ENCODE data around the gene PIPOX. TPM values are rescaled to one million over a fixed set of nuclear protein-coding genes. Genes with fewer than 3 reads are reported as not detected.
A peak's percentile ranks its signal among the peaks of the same experiment; 100 is the strongest.

PIPOX gene
- total RNA-seq, 6 experiments from 2014 or later, result 167 to 322 (median 226) TPM

DNA sequence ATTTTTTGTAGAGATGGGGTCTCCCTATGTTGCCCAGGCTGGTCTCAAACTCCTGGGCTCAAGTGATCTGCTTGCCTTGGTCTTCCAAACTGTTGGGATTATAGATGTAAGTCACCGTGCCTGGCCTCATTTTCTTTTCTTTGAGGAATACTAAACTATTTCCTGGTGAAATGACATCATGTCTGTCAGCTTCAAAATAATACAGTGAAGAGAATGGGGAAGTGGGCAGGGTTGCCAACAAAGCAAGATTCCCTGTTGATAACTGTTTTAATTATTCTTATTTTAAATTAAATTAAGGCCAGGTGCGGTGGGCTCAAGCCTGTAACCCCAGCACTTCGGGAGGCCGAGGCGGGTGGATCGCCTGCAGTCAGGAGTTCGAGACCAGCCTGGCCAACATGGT is 21.1 kb downstream of the PIPOX start:
- ATAC-seq, result no peak

DNA sequence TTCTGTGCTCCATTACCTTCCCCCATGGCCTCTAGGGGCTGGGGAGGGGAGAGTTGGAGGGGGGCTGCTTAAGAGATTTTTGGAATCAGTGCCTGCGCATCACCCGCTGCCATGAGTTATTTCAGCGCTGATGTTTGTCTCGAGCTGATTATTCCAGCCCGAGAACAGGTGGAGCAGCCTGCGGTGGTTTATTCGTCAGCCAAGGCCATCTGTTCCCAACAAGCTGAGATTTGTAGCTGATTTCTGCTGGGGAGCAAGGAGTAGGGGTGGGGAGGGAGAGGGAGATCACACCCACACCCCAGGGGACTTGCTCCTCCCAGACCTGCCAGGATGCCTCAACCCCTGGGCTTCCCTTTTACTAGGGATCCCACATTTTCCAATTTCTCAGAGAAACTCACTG is 23.1 kb downstream of the PIPOX start:
- Histone ChIP-seq H3K36me3 (no peaks in the 10 kb centered on the region), H3K27me3 (no peaks in the 10 kb centered on the region), H3K27ac (no peak overlapping the region), H3K4me1 (no peaks in the 10 kb centered on the region), H3K4me3 (no peak overlapping the region), H3K9me3 (no peaks in the 10 kb centered on the region)
- TF ChIP-seq, protein P1, sequence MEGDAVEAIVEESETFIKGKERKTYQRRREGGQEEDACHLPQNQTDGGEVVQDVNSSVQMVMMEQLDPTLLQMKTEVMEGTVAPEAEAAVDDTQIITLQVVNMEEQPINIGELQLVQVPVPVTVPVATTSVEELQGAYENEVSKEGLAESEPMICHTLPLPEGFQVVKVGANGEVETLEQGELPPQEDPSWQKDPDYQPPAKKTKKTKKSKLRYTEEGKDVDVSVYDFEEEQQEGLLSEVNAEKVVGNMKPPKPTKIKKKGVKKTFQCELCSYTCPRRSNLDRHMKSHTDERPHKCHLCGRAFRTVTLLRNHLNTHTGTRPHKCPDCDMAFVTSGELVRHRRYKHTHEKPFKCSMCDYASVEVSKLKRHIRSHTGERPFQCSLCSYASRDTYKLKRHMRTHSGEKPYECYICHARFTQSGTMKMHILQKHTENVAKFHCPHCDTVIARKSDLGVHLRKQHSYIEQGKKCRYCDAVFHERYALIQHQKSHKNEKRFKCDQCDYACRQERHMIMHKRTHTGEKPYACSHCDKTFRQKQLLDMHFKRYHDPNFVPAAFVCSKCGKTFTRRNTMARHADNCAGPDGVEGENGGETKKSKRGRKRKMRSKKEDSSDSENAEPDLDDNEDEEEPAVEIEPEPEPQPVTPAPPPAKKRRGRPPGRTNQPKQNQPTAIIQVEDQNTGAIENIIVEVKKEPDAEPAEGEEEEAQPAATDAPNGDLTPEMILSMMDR (IDR thresholded peaks at IDR 0.05), result no peak
- no peak for TF ChIP-seq POLR2A (IDR thresholded peaks at IDR 0.05)
- DNase-seq, result no peak
- WGBS (ENCODE audit: insufficient coverage, low coverage, low lambda C conversion rate, missing lambda C conversion rate), result 92% methylated on average over 6 of the region's 7 CpGs
- no peak for ATAC-seq
- intact Hi-C loops (cut with DNase I), result no loop called here

More for the DNA sequence above, 21.1 kb downstream of the PIPOX start:
- DNase-seq, result peak in 1 of 3 donors; percentile 19
- no peaks in the 10 kb centered on the region for H3K9me3 ChIP-seq
- no peaks in the 10 kb centered on the region for H3K4me1 ChIP-seq
- H3K27me3 ChIP-seq, result no peaks in the 10 kb centered on the region
- TF ChIP-seq POLR2A (IDR thresholded peaks at IDR 0.05), result no peak
- TF ChIP-seq, protein P1 (IDR thresholded peaks at IDR 0.05), result no peak
- intact Hi-C loops (cut with DNase I), result no loop called here
- H3K36me3 ChIP-seq, result no peaks in the 10 kb centered on the region
- WGBS (ENCODE audit: insufficient coverage, low coverage, low lambda C conversion rate, missing lambda C conversion rate), result 85% methylated on average over 7 of the region's 7 CpGs
- no peak overlapping the region for H3K27ac ChIP-seq
- no peak overlapping the region for H3K4me3 ChIP-seq

DNA sequence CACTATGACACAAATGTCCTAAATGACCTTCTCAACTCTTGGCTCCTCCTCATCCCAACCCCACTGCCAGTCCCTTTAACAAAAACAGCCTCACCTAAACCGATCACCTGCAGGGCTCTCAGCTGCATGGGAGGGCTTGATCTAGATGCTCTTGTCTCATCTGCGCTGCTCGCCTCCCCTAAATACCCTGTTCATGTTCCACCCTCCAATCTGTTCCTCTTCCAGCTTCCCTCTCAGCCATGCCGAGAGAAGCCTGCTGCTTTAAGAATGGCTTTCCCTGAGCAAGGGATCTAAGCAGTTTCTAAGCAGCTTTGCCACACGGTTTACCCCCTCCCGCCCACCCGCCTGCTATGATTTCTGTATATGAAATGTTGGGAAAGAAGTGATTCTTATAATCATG is 23.7 kb downstream of the PIPOX start:
- ATAC-seq, result no peak
- 64% methylated on average over 7 of the region's 7 CpGs for WGBS (ENCODE audit: insufficient coverage, low coverage, low lambda C conversion rate, missing lambda C conversion rate)
- no peak overlapping the region for H3K27ac ChIP-seq

DNA sequence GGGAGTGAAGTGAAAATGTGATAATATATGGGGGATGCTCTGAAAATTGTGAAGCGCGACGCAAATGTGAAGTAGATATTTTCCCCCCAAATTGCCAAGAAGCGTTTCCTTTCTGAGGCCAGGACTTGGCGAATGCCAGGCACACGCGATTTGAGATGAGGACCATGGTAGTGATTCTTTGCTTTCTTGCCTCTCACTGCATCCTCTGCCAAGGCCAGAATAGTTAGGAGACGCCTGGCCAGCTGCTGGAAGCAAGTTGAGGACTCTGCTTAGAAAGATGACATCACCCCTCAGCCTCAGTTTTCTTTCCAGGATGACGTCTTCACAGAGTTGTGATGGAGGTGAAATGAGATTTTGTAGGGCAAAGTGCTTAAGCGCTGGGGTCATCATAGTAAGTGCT is 25.9 kb downstream of the PIPOX start:
- no peak for TF ChIP-seq POLR2A (IDR thresholded peaks at IDR 0.05)
- TF ChIP-seq, protein P1 (IDR thresholded peaks at IDR 0.05), result no peak
- intact Hi-C loops (cut with DNase I), result no loop called here

More for the DNA sequence above, 23.7 kb downstream of the PIPOX start:
- peak in 1 of 3 donors; percentile 22 for DNase-seq
- Histone ChIP-seq H3K9me3 (no peaks in the 10 kb centered on the region), H3K4me3 (no peak overlapping the region), H3K4me1 (no peaks in the 10 kb centered on the region), H3K27me3 (no peaks in the 10 kb centered on the region), H3K36me3 (no peaks in the 10 kb centered on the region)
- TF ChIP-seq, protein P1 (IDR thresholded peaks at IDR 0.05), result no peak
- intact Hi-C loops (cut with DNase I), result no loop called here

DNA sequence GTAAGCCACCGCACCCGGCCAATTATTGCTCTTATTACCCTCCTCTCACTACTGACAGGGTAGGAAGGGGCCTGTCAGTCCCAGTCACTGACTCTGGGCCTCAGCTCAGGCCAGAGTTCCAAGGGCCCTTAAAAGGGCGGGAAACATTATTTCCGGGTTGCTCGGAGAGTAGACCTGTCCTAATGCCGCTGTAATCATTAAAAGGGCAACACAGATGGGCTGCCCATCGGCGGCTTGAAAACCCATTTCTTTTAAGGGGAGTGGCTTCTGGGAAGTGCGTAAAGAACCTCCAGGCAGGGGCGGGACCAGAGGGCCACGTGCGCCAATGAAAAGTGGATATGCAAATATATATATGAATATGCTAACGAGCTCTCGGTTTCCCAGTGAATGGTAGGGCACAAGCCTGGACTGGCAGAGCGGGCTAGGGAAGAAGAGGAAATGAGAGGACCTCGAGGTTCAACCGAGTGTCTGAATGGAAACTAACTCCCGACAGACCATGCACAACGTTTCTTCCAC is 26.6 kb downstream of the PIPOX start:
- no peak for DNase-seq
- Histone ChIP-seq H3K36me3 (no peaks in the 10 kb centered on the region), H3K4me1 (no peaks in the 10 kb centered on the region), H3K9me3 (no peaks in the 10 kb centered on the region), H3K27ac (no peak overlapping the region), H3K4me3 (no peak overlapping the region), H3K27me3 (no peaks in the 10 kb centered on the region)
- WGBS (ENCODE audit: insufficient coverage, low coverage, low lambda C conversion rate, missing lambda C conversion rate), result 46% methylated on average over 14 of the region's 19 CpGs
- ATAC-seq, result peak; percentile 19 to 60 (median 52)
- TF ChIP-seq, protein P1 (IDR thresholded peaks at IDR 0.05), result no peak
- TF ChIP-seq POLR2A (IDR thresholded peaks at IDR 0.05), result no peak
- intact Hi-C loops (cut with DNase I), result no loop called here

More for the DNA sequence above, 25.9 kb downstream of the PIPOX start:
- Histone ChIP-seq H3K27me3 (no peaks in the 10 kb centered on the region), H3K4me3 (no peak overlapping the region), H3K9me3 (no peaks in the 10 kb centered on the region), H3K36me3 (no peaks in the 10 kb centered on the region), H3K4me1 (no peaks in the 10 kb centered on the region), H3K27ac (no peak overlapping the region)
- DNase-seq (peak in 1 of 3 donors; percentile 5), ATAC-seq (no peak)
- 85% methylated on average over 10 of the region's 10 CpGs for WGBS (ENCODE audit: insufficient coverage, low coverage, low lambda C conversion rate, missing lambda C conversion rate)

Data from right lobe of liver (tissue), 6 donors.